Gastrocnemius medialis (tissue), 4 donors: ENCODE data around the gene AGTRAP. TPM values are rescaled to one million over a fixed set of nuclear protein-coding genes. Genes with fewer than 3 reads are reported as not detected.

ENCODE experiments used
- ATAC-seq, 2 donors: fragments of 150-250 bp; one replicate each; pipeline ENCODE4 v1.9.1; 2016
- DNase-seq, 2 donors: peaks; one replicate each; pipeline ENCODE4 v3.0.0-alpha.2; 2019
- H3K27ac ChIP-seq, 4 donors: fragments of 200-600 bp; sonication (generic); 1 replicate in 1 of 4; 2 replicates in 3 of 4; pipeline ENCODE4 v1.5.1; 2016 to 2018; ENCODE audit warnings: mild to moderate bottlenecking in 2 of 4, moderate library complexity in 1 of 4
- H3K27me3 ChIP-seq, 3 donors: fragments of 200-600 bp; sonication (generic) in 2 of 3; 1 replicate in 1 of 3; 2 replicates in 2 of 3; pipeline versions ENCODE4 v1.5.1 to v1.6.0; 2016 to 2019; ENCODE audit warnings: mild to moderate bottlenecking in 1 of 3, moderate library complexity in 1 of 3
- H3K36me3 ChIP-seq, 2 donors: fragments of 200-600 bp; sonication (generic) in 1 of 2; one replicate each; pipeline ENCODE4 v1.5.1; 2017 to 2018
- H3K4me1 ChIP-seq, 2 donors: fragments of 200-600 bp; sonication (generic) in 1 of 2; one replicate each; pipeline ENCODE4 v1.5.1; 2016 to 2017; ENCODE audit warnings: mild to moderate bottlenecking in 2 of 2
- H3K4me3 ChIP-seq, 4 donors: fragments of 200-600 bp; sonication (generic) in 3 of 4; 1 replicate in 1 of 4; 2 replicates in 3 of 4; pipeline ENCODE4 v1.5.1; 2016 to 2019; ENCODE audit warnings: mild to moderate bottlenecking in 2 of 4
- H3K9me3 ChIP-seq, 3 donors: fragments of 200-600 bp; sonication (generic) in 2 of 3; 1 replicate in 1 of 3; 2 replicates in 2 of 3; pipeline ENCODE4 v1.5.1; 2016 to 2019
- CTCF ChIP-seq, 5 experiments: fragments of 450-650 bp in 3 of 5; fragments of 200-600 bp in 2 of 5; sonication (generic) in 2 of 5; IDR thresholded peaks in 4 of 5; conservative IDR thresholded peaks in 1 of 5; 1 replicate in 4 of 5; 2 replicates in 1 of 5; pipeline ENCODE4 v1.5.1; 2016 to 2019; ENCODE audit warnings: antibody characterized with exemption in 5 of 5, mild to moderate bottlenecking in 3 of 5, moderate library complexity in 3 of 5
- POLR2A ChIP-seq, 2 donors: fragments of 450-650 bp; IDR thresholded peaks; one replicate each; pipeline ENCODE4 v1.6.1; 2017; ENCODE audit warnings: antibody characterized with exemption in 2 of 2, mild to moderate bottlenecking in 2 of 2, moderate library complexity in 2 of 2
- in situ Hi-C, 4 donors: fragments of 200-750 bp; cut with MboI; loops; one replicate each; pipeline versions ENCODE4 v1.15.0 to v1.8.0; 2017; ENCODE audit warnings: low sequenced_read_pairs in 4 of 4
- intact Hi-C: fragments of 100-400 bp; cut with DNase I; formaldehyde crosslinking; loops from one replicate; pipeline ENCODE4 v1.15.1; 2023; ENCODE audit warnings: low total_unique reads
- total RNA-seq, 4 donors: library from RNA; depleted of rRNA; stranded (reverse); fragments of >200 nt; gene quantifications; one replicate each; pipeline versions ENCODE4 v1.1.0 to v1.2.3, GENCODE V29; 2016

Gene AGTRAP
- total RNA-seq, 4 donors from 2014 or later, result 37.8 to 144 (median 103) TPM

- ATAC-seq, result no peak
- Histone ChIP-seq H3K4me1 (no peaks in the 10 kb centered on the region), H3K4me3 (no peak overlapping the region), H3K36me3 (no peaks in the 10 kb centered on the region), H3K9me3 (no peaks in the 10 kb centered on the region), H3K27ac (no peak overlapping the region), H3K27me3 (peaks cover 10 to 16% (median 13%) of the 10 kb centered on the region in 3 donors)
- DNase-seq, result no peak
- intact Hi-C loops (no loop called here), in situ Hi-C loops (no loop called here)
- TF ChIP-seq CTCF (IDR thresholded peaks at IDR 0.05 in 4 of 5, conservative IDR thresholded peaks at IDR 0.05 in 1 of 5) (no peak), POLR2A (IDR thresholded peaks at IDR 0.05) (no peak)
Measured at GRCh38 chr1:11759791-11760190, 23.9 kb downstream of the AGTRAP start.

GRCh38 chr1:11761285-11761684, 25.3 kb downstream of the AGTRAP start:
- ATAC-seq (no peak), DNase-seq (no peak)
- H3K4me1 ChIP-seq, result no peaks in the 10 kb centered on the region
- H3K27me3 ChIP-seq, result peaks cover 10 to 16% (median 13%) of the 10 kb centered on the region in 3 donors
- no peaks in the 10 kb centered on the region for H3K9me3 ChIP-seq
- no peak overlapping the region for H3K4me3 ChIP-seq
- intact Hi-C loops, result no loop called here
- no peaks in the 10 kb centered on the region for H3K36me3 ChIP-seq
- TF ChIP-seq POLR2A (IDR thresholded peaks at IDR 0.05) (no peak), CTCF (IDR thresholded peaks at IDR 0.05 in 4 of 5, conservative IDR thresholded peaks at IDR 0.05 in 1 of 5) (no peak)
- no peak overlapping the region for H3K27ac ChIP-seq
- in situ Hi-C loops, result no loop called here

GRCh38 chr1:11761988-11762406, 26.1 kb downstream of the AGTRAP start, which contains the start of gene C1orf167:
Gene C1orf167, plus strand, starts transcription at chr1:11762193. Its CDS starts 2,208 bp downstream, at chr1:11764401.
- Histone ChIP-seq H3K36me3 (no peaks in the 10 kb centered on the region), H3K4me3 (no peak within 1 kb of the TSS), H3K27ac (no peak within 1 kb of the TSS), H3K4me1 (no peaks in the 10 kb centered on the region), H3K27me3 (peaks cover 10 to 16% (median 13%) of the 10 kb centered on the region in 3 donors), H3K9me3 (no peaks in the 10 kb centered on the region)
- ATAC-seq (no peak), DNase-seq (no peak)
- in situ Hi-C loops, result no loop called here
- intact Hi-C loops, result no loop called here
- TF ChIP-seq POLR2A (IDR thresholded peaks at IDR 0.05) (no peak), CTCF (IDR thresholded peaks at IDR 0.05 in 4 of 5, conservative IDR thresholded peaks at IDR 0.05 in 1 of 5) (no peak)

DNA sequence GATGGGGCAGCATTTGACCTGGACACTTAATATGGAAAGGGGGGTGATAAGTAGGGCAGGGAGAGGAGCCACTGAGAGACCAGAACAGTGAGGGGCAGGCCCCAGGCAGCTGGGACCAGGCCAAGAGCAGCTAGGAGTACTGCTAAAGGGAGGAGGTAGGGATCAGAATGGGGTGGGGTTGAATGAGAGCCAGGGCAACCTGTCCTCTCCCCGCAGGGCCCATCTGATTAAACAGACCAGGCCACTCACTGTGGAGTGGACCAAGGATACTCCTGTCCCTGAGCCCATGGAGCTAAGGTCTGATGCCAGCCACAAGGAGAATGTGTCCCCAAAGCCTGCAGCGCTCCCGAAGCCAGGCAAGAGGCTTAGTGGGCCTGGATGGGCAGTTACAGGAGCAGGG, 28.2 kb downstream of the AGTRAP start:
- ATAC-seq (no peak), DNase-seq (no peak)
- intact Hi-C loops (no loop called here), in situ Hi-C loops (no loop called here)
- Histone ChIP-seq H3K4me1 (no peaks in the 10 kb centered on the region), H3K27ac (no peak overlapping the region), H3K27me3 (peaks cover 10 to 16% (median 13%) of the 10 kb centered on the region in 3 donors), H3K9me3 (no peaks in the 10 kb centered on the region), H3K36me3 (no peaks in the 10 kb centered on the region), H3K4me3 (no peak overlapping the region)
- TF ChIP-seq CTCF (IDR thresholded peaks at IDR 0.05 in 4 of 5, conservative IDR thresholded peaks at IDR 0.05 in 1 of 5), result no peak
- TF ChIP-seq POLR2A (IDR thresholded peaks at IDR 0.05), result no peak

- Histone ChIP-seq H3K4me1 (no peaks in the 10 kb centered on the region), H3K27me3 (peaks cover 10 to 16% (median 13%) of the 10 kb centered on the region in 3 donors), H3K9me3 (no peaks in the 10 kb centered on the region), H3K4me3 (no peak overlapping the region), H3K36me3 (no peaks in the 10 kb centered on the region), H3K27ac (no peak overlapping the region)
- in situ Hi-C loops (no loop called here), intact Hi-C loops (no loop called here)
- ATAC-seq (no peak), DNase-seq (no peak)
- TF ChIP-seq CTCF (IDR thresholded peaks at IDR 0.05 in 4 of 5, conservative IDR thresholded peaks at IDR 0.05 in 1 of 5) (no peak), POLR2A (IDR thresholded peaks at IDR 0.05) (no peak)
Measured at GRCh38 chr1:11764519-11764918, 28.6 kb downstream of the AGTRAP start.
